Measurements from ENCODE around the gene SKAP2.

SKAP2 gene

GRCh38 chr7:26743205-26743604 lies 121.2 kb downstream of the SKAP2 start:
- DNase-seq = no peak

- no peak for DNase-seq
Measured at GRCh38 chr7:26735976-26736600, 128.3 kb downstream of the SKAP2 start.

GRCh38 chr7:26729150-26729775 lies 135.1 kb downstream of the SKAP2 start:
- no peak for DNase-seq

- no peak for DNase-seq
Measured at GRCh38 chr7:26726051-26726450, 138.3 kb downstream of the SKAP2 start.

- no peak for DNase-seq
Measured at GRCh38 chr7:26724795-26725194, 139.6 kb downstream of the SKAP2 start.

- no peak for DNase-seq
Measured at GRCh38 chr7:26723129-26723528, 141.3 kb downstream of the SKAP2 start.

- no peak for DNase-seq
Measured at GRCh38 chr7:26721450-26721849, 142.9 kb downstream of the SKAP2 start.

- DNase-seq = no peak
Measured at GRCh38 chr7:26718063-26718462, 146.3 kb downstream of the SKAP2 start.

GRCh38 chr7:26714438-26714837 lies 150.0 kb downstream of the SKAP2 start:
- no peak for DNase-seq

GRCh38 chr7:26714006-26714405 lies 150.4 kb downstream of the SKAP2 start:
- DNase-seq = no peak

- no peak for DNase-seq
Measured at GRCh38 chr7:26709210-26709990, 155.0 kb downstream of the SKAP2 start.

GRCh38 chr7:26705567-26705966 lies 158.8 kb downstream of the SKAP2 start:
- DNase-seq = no peak

- no peak for DNase-seq
Measured at GRCh38 chr7:26704786-26705185, 159.6 kb downstream of the SKAP2 start.

- DNase-seq = no peak
Measured at GRCh38 chr7:26704036-26704435, 160.4 kb downstream of the SKAP2 start.

- no peak for DNase-seq
Measured at GRCh38 chr7:26700893-26701292, 163.5 kb downstream of the SKAP2 start.

GRCh38 chr7:26700386-26700785 lies 164.0 kb downstream of the SKAP2 start:
- DNase-seq = no peak

- DNase-seq = no peak
Measured at GRCh38 chr7:26699766-26700165, 164.6 kb downstream of the SKAP2 start.

GRCh38 chr7:26698806-26699205 lies 165.6 kb downstream of the SKAP2 start:
- no peak for DNase-seq

- no peak for DNase-seq
Measured at GRCh38 chr7:26698194-26698593, 166.2 kb downstream of the SKAP2 start.

- no peak for DNase-seq
Measured at GRCh38 chr7:26696978-26697377, 167.4 kb downstream of the SKAP2 start.

GRCh38 chr7:26696161-26696560 lies 168.2 kb downstream of the SKAP2 start:
- no peak for DNase-seq

GRCh38 chr7:26694713-26695112 lies 169.7 kb downstream of the SKAP2 start:
- DNase-seq = no peak

GRCh38 chr7:26694141-26694540 lies 170.2 kb downstream of the SKAP2 start:
- DNase-seq = no peak

GRCh38 chr7:26691886-26692285 lies 172.5 kb downstream of the SKAP2 start:
- no peak for DNase-seq
